Measurements from ENCODE around the gene LTBP1. TPM values are rescaled to one million over a fixed set of nuclear protein-coding genes. Genes with fewer than 3 reads are reported as not detected.
"Not testable (repeated sequence)": the region's sequence is repeated elsewhere in the genome, so short reads cannot be mapped to it uniquely, and the experiment has no call there.

LTBP1 gene
- total and polyA plus RNA-seq, 12 donors: 6.2 to 47.2 (median 15.5) TPM

- Histone ChIP-seq H3K36me3 (replicated peaks in 1 of 2) (no peaks in the 10 kb centered on the region), H3K27ac (no peak overlapping the region), H3K27me3 (no peaks in the 10 kb centered on the region), H3K4me3 (no peak overlapping the region), H3K4me1 (replicated peaks in 1 of 2) (no peaks in the 10 kb centered on the region), H3K9me3 (replicated peaks in 1 of 3) (no peaks in the 10 kb centered on the region)
- TF ChIP-seq, protein P1, sequence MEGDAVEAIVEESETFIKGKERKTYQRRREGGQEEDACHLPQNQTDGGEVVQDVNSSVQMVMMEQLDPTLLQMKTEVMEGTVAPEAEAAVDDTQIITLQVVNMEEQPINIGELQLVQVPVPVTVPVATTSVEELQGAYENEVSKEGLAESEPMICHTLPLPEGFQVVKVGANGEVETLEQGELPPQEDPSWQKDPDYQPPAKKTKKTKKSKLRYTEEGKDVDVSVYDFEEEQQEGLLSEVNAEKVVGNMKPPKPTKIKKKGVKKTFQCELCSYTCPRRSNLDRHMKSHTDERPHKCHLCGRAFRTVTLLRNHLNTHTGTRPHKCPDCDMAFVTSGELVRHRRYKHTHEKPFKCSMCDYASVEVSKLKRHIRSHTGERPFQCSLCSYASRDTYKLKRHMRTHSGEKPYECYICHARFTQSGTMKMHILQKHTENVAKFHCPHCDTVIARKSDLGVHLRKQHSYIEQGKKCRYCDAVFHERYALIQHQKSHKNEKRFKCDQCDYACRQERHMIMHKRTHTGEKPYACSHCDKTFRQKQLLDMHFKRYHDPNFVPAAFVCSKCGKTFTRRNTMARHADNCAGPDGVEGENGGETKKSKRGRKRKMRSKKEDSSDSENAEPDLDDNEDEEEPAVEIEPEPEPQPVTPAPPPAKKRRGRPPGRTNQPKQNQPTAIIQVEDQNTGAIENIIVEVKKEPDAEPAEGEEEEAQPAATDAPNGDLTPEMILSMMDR (IDR thresholded peaks at IDR 0.05): no peak
- TF ChIP-seq POLR2A (IDR thresholded peaks at IDR 0.05): no peak
- 64 to 89% (median 81%) methylated on average over 2 of the region's 2 CpGs for WGBS, 4 donors
- intact Hi-C loops (cut with DNase I): no loop called here
- DNase-seq: no peak
Measured at GRCh38 chr2:32965523-32966171, 18.9 kb downstream of the LTBP1 start.

DNA sequence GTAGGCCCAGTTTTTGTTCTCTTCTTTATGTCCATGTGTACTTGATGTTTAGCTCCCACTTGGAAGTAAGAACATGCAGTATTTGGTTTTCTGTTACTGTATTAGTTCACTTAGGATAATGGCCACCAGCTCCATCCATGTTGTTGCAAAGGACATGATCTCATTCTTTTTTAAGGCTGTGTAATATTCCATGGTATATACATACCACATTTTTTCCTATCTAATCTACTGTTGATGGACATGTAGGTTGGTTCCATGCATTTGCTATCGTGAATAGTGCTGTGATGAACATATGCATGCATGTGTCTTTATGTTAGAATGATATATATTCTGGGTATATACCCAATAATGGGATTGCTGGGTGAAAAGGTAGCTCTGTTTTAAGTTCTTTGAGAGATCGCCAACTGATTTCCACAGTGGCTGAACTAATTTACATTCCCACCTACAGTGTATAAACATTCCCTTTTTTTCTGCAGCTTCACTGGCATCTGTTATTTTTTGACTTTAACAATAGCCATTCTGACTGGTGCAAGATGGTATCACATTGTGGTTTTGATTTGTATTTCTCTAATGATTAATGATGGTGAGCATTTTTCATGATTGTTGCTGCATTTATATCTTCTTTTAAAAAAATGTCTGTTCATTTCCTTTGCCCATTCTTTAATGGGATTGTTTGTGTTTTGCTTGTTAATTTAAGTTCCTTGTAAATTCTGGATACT is 22.9 kb downstream of the LTBP1 start:
- H3K36me3 ChIP-seq (replicated peaks in 1 of 2): no peaks in the 10 kb centered on the region
- H3K4me3 ChIP-seq: no peak overlapping the region
- intact Hi-C loops (cut with DNase I): no loop called here
- 70 to 94% (median 92%) methylated on average over 2 of the region's 2 CpGs for WGBS, 4 donors
- DNase-seq: no peak
- no peaks in the 10 kb centered on the region for H3K9me3 ChIP-seq (replicated peaks in 1 of 3)
- H3K27ac ChIP-seq: no peak overlapping the region
- no peaks in the 10 kb centered on the region for H3K27me3 ChIP-seq
- no peak for TF ChIP-seq POLR2A (IDR thresholded peaks at IDR 0.05)
- TF ChIP-seq, protein P1 (IDR thresholded peaks at IDR 0.05): no peak
- no peaks in the 10 kb centered on the region for H3K4me1 ChIP-seq (replicated peaks in 1 of 2)

DNA sequence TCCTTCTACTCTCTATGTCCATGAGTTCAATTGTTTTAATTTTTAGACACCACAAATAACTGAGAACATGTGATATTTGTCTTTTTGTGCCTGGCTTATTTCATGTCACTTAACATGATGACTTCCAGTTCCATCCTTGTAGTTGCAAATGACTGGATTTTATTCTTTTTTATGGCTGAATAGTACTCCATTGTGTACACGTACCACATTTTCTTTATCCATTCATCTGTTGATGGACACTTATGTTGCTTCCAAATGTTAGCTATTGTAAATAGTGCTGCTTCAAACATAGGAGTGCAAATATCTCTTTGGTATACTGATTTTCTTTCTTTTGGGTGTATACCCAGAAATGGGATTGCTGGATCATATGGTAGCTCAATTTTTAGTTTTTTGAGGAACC is 27.0 kb downstream of the LTBP1 start:
- H3K9me3 ChIP-seq (replicated peaks in 1 of 3); H3K4me3 ChIP-seq; H3K27ac ChIP-seq; H3K4me1 ChIP-seq (replicated peaks in 1 of 2); intact Hi-C loops (cut with DNase I); DNase-seq; H3K36me3 ChIP-seq (replicated peaks in 1 of 2); H3K27me3 ChIP-seq: not testable (repeated sequence)
- 94 to 100% (median 96%) methylated on average over 1 of the region's 1 CpG for WGBS, 4 donors

- DNase-seq: no peak
- Histone ChIP-seq H3K9me3 (replicated peaks in 1 of 3) (no peaks in the 10 kb centered on the region), H3K4me3 (no peak overlapping the region), H3K36me3 (replicated peaks in 1 of 2) (no peaks in the 10 kb centered on the region), H3K27me3 (no peaks in the 10 kb centered on the region), H3K27ac (no peak overlapping the region), H3K4me1 (replicated peaks in 1 of 2) (no peaks in the 10 kb centered on the region)
- intact Hi-C loops (cut with DNase I): no loop called here
- 92 to 98% (median 94%) methylated on average over 5 to 6 of the region's 6 CpGs for WGBS, 4 donors
- TF ChIP-seq POLR2A (IDR thresholded peaks at IDR 0.05): no peak
- TF ChIP-seq, protein P1 (IDR thresholded peaks at IDR 0.05): no peak
Measured at GRCh38 chr2:32976409-32977063, 29.8 kb downstream of the LTBP1 start.

Measured in adrenal gland (tissue), 12 donors.